Measurements from ENCODE around the gene GUCA1C. TPM values are rescaled to one million over a fixed set of nuclear protein-coding genes. Genes with fewer than 3 reads are reported as not detected.

The GUCA1C gene
- total and polyA plus RNA-seq, 2 of the 8 experiments (the other 6 are each of a cell fraction or from before 2014, with no cell fraction given) = not detected

GRCh38 chr3:108877901-108878300 lies 75.8 kb downstream of the GUCA1C start:
- Histone ChIP-seq H4K20me1 (replicated peaks in 1 of 2; ENCODE audit: control insufficient read depth in 1 of 2, insufficient read depth in 2 of 2, low read length in 2 of 2) (no peaks in the 10 kb centered on the region), H3K56ac (replicated peaks; ENCODE audit: insufficient read length, low read depth, low read length) (no peak overlapping the region), H3K27ac (ENCODE audit: low read depth, low read length) (no peak overlapping the region), H3K9me3 (ENCODE audit: insufficient read depth in 2 of 2, low read depth in 1 of 2, low read length in 1 of 2) (no peaks in the 10 kb centered on the region), H2AK5ac (ENCODE audit: low read depth, low read length) (no peak overlapping the region), H3K18ac (ENCODE audit: extremely low read depth, low read length) (no peak overlapping the region), H4K91ac (replicated peaks; ENCODE audit: insufficient read length, low read length) (no peak overlapping the region), H3K14ac (ENCODE audit: insufficient read length) (no peak overlapping the region), H3K9ac (replicated peaks in 1 of 4; ENCODE audit: extremely low read depth in 1 of 4, low read depth in 3 of 4, low read length in 3 of 4) (no peak overlapping the region), H3K27me3 (replicated peaks in 1 of 4; ENCODE audit: control insufficient read depth in 3 of 4, extremely low read depth in 1 of 4, insufficient read depth in 3 of 4, low read length in 3 of 4) (no peaks in the 10 kb centered on the region), H2AFZ (ENCODE audit: low read length) (no peak overlapping the region), H3K79me1 (ENCODE audit: low read depth, low read length) (no peaks in the 10 kb centered on the region), H3K23ac (ENCODE audit: insufficient read length) (no peak overlapping the region), H4K8ac (ENCODE audit: extremely low read depth, insufficient read depth, low read length) (no peak overlapping the region), H3K36me3 (ENCODE audit: control insufficient read depth in 2 of 4, insufficient read depth in 4 of 4, low read length in 3 of 4) (no peaks in the 10 kb centered on the region), H3K4ac (replicated peaks; ENCODE audit: insufficient read length, low read depth, low read length) (no peak overlapping the region), H4K5ac (ENCODE audit: insufficient read length, low read depth, low read length) (no peak overlapping the region), H2BK20ac (ENCODE audit: low read length) (no peak overlapping the region), H3K4me1 (replicated peaks in 1 of 4; ENCODE audit: control insufficient read depth in 3 of 4, insufficient read depth in 4 of 4, low read length in 3 of 4) (no peaks in the 10 kb centered on the region), H2BK15ac (ENCODE audit: low read length) (no peak overlapping the region), H2BK120ac (replicated peaks; ENCODE audit: low read depth, low read length) (no peak overlapping the region), H3K79me2 (ENCODE audit: control insufficient read depth in 1 of 2, insufficient read depth in 2 of 2, low read length in 2 of 2) (no peaks in the 10 kb centered on the region), H2BK5ac (ENCODE audit: low read depth, low read length) (no peak overlapping the region), H2BK12ac (ENCODE audit: low read depth, low read length) (no peak overlapping the region), H3K4me2 (ENCODE audit: insufficient read depth in 1 of 2, low read depth in 2 of 2, low read length in 2 of 2) (no peak overlapping the region), H3K4me3 (ENCODE audit: extremely low read depth in 1 of 4, insufficient read depth in 2 of 4, low read depth in 3 of 4, low read length in 4 of 4) (no peak overlapping the region), H3K23me2 (ENCODE audit: low read depth, low read length) (no peaks in the 10 kb centered on the region)
- ChIA-PET CTCF (ENCODE audit: partially characterized antibody) (interaction anchor here (0.8 kb wide), 1 partner anchor 77 kb away, joined by 3 read pairs; no protein-coding TSS in a partner anchor), POLR2A (ENCODE audit: partially characterized antibody) (no interaction called here)
- TF ChIP-seq SAP30 (IDR thresholded peaks at IDR 0.05; ENCODE audit: insufficient read depth, insufficient replicate concordance, low read length) = no peak
- FAIRE-seq (no peak), DNase-seq (ENCODE audit: low read depth in 1 of 2, low spot score in 2 of 2) (no peak)
- 48% methylated on average over 1 of the region's 1 CpG; no CpG with 5 or more reads in 1 of the 2 experiments for WGBS, 2 experiments (ENCODE audit: extremely low coverage in 1 of 2, insufficient coverage in 1 of 2, insufficient read length in 1 of 2, insufficient replicate concordance in 2 of 2, low coverage in 1 of 2, low lambda C conversion rate in 2 of 2, missing lambda C conversion rate in 1 of 2)
